MCF 10A (cell line): ENCODE results near the gene FOXD2. TPM values are rescaled to one million over a fixed set of nuclear protein-coding genes. Genes with fewer than 3 reads are reported as not detected.

Source experiments
- BruUV-seq: library from RNA; stranded (reverse); fragments of 400-500 nt; replicated peaks from 2 replicates; lab custom pipeline; 2021; lab: Mats Ljungman, UMichigan
- CTCF ChIA-PET: fragments of 300-600 bp; sonication (Branson Sonifier 250); formaldehyde crosslinking; extraction: SDS; loops from one replicate; lab custom pipeline; 2021; ENCODE audit warnings: antibody characterized with exemption, inconsistent platforms; lab: Yijun Ruan, JAX
- POLR2A ChIA-PET: fragments of 300-600, 350-650 bp; sonication (Branson Sonifier 250); formaldehyde crosslinking; extraction: SDS; loops from one replicate; lab custom pipeline; 2020; ENCODE audit warnings: antibody characterized with exemption, inconsistent platforms; lab: Yijun Ruan, JAX
- DNase-seq: peaks from one replicate; pipeline ENCODE4 v3.0.0-alpha.2; 2018; ENCODE audit not compliant: unreplicated experiment
- H3K27ac Mint-ChIP-seq: one replicate; pipeline ENCODE4 v1.8.0; 2022; ENCODE audit warnings: mild to moderate bottlenecking, low read depth, mixed read lengths; ENCODE audit not compliant: unreplicated experiment
- H3K27me3 Mint-ChIP-seq: one replicate; pipeline ENCODE4 v1.8.0; 2022; ENCODE audit warnings: mixed read lengths; ENCODE audit not compliant: insufficient read depth, unreplicated experiment
- H3K36me3 Mint-ChIP-seq: one replicate; pipeline ENCODE4 v1.8.0; 2022; ENCODE audit warnings: mild to moderate bottlenecking, moderate library complexity, mixed read lengths; ENCODE audit not compliant: insufficient read depth, unreplicated experiment
- H3K4me1 Mint-ChIP-seq: one replicate; pipeline ENCODE4 v1.8.0; 2022; ENCODE audit warnings: mixed read lengths; ENCODE audit not compliant: insufficient read depth, unreplicated experiment
- H3K4me3 Mint-ChIP-seq: one replicate; pipeline ENCODE4 v1.8.0; 2022; ENCODE audit warnings: mild to moderate bottlenecking, moderate library complexity, mixed read lengths; ENCODE audit not compliant: unreplicated experiment
- H3K9me3 Mint-ChIP-seq: one replicate; pipeline ENCODE4 v1.8.0; 2022; ENCODE audit warnings: mixed read lengths; ENCODE audit not compliant: unreplicated experiment
- intact Hi-C: fragments of 100-400 bp; cut with micrococcal nuclease; formaldehyde crosslinking; loops from 2 replicates; pipeline ENCODE4 v1.14.1; 2022
- total RNA-seq: library from RNA; stranded (reverse); gene quantifications from 2 replicates; pipeline ENCODE4 v1.2.3, GENCODE V29; 2022
- TF ChIP-seq, protein P1 (sequence below): fragments of 200-600 bp; IDR thresholded peaks from one replicate; pipeline ENCODE4 v1.8.0; 2022; ENCODE audit warnings: antibody characterized with exemption, mild to moderate bottlenecking; ENCODE audit not compliant: unreplicated experiment

Gene FOXD2
- total RNA-seq, 1 experiment from 2014 or later, result 0.44 TPM

DNA sequence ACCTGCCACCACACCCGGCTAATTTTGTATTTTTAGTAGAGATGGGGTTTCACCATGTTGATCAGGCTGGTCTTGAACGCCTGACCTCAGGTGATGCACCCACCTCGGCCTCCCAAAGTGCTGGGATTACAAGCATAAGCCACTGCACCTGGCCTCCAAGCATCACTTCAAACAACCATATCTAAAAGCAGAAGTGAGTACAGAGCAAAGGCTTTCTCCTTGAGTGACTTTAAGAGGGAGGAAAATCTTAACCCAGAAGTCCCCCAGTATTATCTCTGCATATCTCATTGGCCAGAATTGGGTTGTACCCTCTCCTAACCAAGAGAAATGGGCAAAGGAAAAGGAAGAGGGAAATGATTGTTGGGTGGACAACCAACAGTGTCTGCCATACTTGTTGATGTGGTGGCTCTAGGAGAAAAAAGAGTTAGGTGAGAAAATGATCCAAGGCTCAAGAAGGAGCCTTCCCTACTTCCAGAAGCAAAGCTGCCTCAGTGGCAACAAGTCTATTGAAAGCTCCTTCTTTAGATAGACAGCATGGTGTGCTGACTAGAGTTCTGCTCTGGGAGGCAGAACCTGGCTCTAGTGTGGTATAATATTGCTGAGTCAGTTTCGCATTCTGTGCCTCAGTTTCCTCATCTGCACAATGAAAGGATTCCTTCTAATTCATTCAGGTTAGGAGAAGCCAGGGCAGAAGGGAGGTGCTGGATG is 38.6 kb upstream of the FOXD2 start:
- Mint-ChIP-seq H3K27ac (no peak overlapping the region), H3K27me3 (no peaks in the 10 kb centered on the region), H3K4me3 (no peak overlapping the region), H3K4me1 (no peaks in the 10 kb centered on the region), H3K36me3 (no peaks in the 10 kb centered on the region), H3K9me3 (no peaks in the 10 kb centered on the region)
- TF ChIP-seq, protein P1, sequence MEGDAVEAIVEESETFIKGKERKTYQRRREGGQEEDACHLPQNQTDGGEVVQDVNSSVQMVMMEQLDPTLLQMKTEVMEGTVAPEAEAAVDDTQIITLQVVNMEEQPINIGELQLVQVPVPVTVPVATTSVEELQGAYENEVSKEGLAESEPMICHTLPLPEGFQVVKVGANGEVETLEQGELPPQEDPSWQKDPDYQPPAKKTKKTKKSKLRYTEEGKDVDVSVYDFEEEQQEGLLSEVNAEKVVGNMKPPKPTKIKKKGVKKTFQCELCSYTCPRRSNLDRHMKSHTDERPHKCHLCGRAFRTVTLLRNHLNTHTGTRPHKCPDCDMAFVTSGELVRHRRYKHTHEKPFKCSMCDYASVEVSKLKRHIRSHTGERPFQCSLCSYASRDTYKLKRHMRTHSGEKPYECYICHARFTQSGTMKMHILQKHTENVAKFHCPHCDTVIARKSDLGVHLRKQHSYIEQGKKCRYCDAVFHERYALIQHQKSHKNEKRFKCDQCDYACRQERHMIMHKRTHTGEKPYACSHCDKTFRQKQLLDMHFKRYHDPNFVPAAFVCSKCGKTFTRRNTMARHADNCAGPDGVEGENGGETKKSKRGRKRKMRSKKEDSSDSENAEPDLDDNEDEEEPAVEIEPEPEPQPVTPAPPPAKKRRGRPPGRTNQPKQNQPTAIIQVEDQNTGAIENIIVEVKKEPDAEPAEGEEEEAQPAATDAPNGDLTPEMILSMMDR, result no peak
- ChIA-PET POLR2A (interaction anchor here (1.1 kb wide), 1 partner anchor 8 kb away, joined by 5 read pairs; no protein-coding TSS in a partner anchor), CTCF (interaction anchor here (1.0 to 8.2 kb wide), 3 partner anchors 10 to 252 kb away, joined by 3 to 61 read pairs (median 3); no protein-coding TSS in a partner anchor)
- no TSS peak for BruUV-seq
- no peak for DNase-seq
- intact Hi-C loops, result no loop called here

DNA sequence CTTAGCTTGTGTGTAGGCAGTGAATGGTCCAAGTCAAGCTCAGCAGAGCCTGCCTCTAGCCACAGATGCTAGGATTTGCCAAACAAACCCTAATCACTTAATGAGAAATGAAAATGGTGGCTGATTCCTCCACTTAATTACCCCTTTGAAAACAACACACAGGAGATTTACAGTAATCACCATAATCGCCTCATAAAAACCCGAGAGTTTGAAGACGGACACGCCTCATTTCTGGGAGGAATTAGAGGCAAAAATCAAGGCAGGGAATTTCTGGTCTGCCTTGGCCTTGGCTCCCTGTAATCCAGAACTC is 38.0 kb upstream of the FOXD2 start:
- no peak overlapping the region for H3K27ac Mint-ChIP-seq
- CTCF ChIA-PET, result interaction anchor here (0.6 to 8.2 kb wide), 3 partner anchors 11 to 32 kb away, joined by 3 to 61 read pairs (median 5); no protein-coding TSS in a partner anchor
- no peak overlapping the region for H3K4me3 Mint-ChIP-seq
- DNase-seq, result no peak
- intact Hi-C loops, result no loop called here
- no peaks in the 10 kb centered on the region for H3K36me3 Mint-ChIP-seq
- TF ChIP-seq, protein P1, result no peak
- BruUV-seq, result no TSS peak
- H3K4me1 Mint-ChIP-seq, result no peaks in the 10 kb centered on the region
- H3K27me3 Mint-ChIP-seq, result no peaks in the 10 kb centered on the region
- POLR2A ChIA-PET, result interaction anchor here (0.6 to 1.1 kb wide), 2 partner anchors 9 to 14 kb away, joined by 3 to 4 read pairs; no protein-coding TSS in a partner anchor
- H3K9me3 Mint-ChIP-seq, result no peaks in the 10 kb centered on the region

DNA sequence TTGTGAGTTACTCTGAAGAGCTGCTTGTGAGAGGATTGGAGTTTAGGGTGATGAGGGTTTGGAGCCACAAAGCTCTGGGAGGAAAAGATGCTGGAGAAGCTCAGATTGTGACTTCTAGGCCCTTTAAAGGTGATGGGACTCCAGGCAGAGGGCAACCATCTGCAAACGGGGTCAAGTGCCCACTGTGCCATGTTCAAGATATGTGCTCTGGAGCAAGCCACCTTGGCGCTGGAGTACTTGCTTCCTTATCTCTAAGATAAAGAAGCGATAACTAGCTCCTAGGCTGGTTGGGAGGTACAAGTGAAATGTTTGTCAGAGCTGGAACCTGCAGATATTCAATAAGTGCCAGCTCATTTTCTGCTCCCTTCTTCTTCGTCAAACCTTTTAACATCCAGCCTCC is 36.1 kb upstream of the FOXD2 start:
- TF ChIP-seq, protein P1, result no peak
- DNase-seq, result no peak
- Mint-ChIP-seq H3K27ac (no peak overlapping the region), H3K27me3 (no peaks in the 10 kb centered on the region), H3K4me3 (no peak overlapping the region), H3K36me3 (no peaks in the 10 kb centered on the region), H3K9me3 (no peaks in the 10 kb centered on the region), H3K4me1 (no peaks in the 10 kb centered on the region)
- CTCF ChIA-PET, result interaction anchor here (0.6 to 8.2 kb wide), 8 partner anchors 12 to 836 kb away, joined by 3 to 61 read pairs (median 4); partner anchors contain the start of gene FOXD2
- intact Hi-C loops, result no loop called here
- BruUV-seq, result no TSS peak
- POLR2A ChIA-PET, result no interaction called here

DNA sequence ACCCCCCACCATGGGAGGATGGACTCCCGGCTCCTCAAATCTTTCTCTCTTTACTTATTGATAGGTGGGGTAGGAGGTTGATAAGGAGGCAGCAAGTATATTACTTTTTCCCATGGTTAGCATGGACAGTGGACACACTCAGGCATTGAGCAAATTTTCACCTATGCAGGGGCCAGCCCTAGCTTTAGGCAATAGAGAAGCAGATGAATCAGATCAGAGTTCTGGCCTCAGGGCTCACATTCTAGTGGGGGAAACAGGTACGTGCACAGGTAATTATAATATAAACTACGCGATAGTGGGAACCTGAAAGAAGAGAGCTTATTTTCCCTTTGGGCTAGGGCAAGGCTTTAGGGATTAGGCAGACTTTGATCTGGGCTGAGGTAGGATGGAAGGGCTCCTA is 35.3 kb upstream of the FOXD2 start:
- H3K27me3 Mint-ChIP-seq, result no peaks in the 10 kb centered on the region
- no peak for DNase-seq
- no peak overlapping the region for H3K27ac Mint-ChIP-seq
- no peak overlapping the region for H3K4me3 Mint-ChIP-seq
- TF ChIP-seq, protein P1, result no peak
- H3K9me3 Mint-ChIP-seq, result no peaks in the 10 kb centered on the region
- ChIA-PET CTCF (interaction anchor here (0.5 to 8.2 kb wide), 7 partner anchors 13 to 324 kb away, joined by 3 to 61 read pairs (median 4); no protein-coding TSS in a partner anchor), POLR2A (interaction anchor here (1.0 kb wide), 1 partner anchor 7 kb away, joined by 8 read pairs; no protein-coding TSS in a partner anchor)
- H3K4me1 Mint-ChIP-seq, result no peaks in the 10 kb centered on the region
- no peaks in the 10 kb centered on the region for H3K36me3 Mint-ChIP-seq
- BruUV-seq, result no TSS peak
- intact Hi-C loops, result no loop called here
